Muscle layer of duodenum (tissue), 2 donors: ENCODE data around the gene LPP.

Experiments used
- H3K27ac ChIP-seq: one replicate; pipeline ENCODE4 v1.7.0; 2013; ENCODE audit warnings: mild to moderate bottlenecking, low read length
- H3K27me3 ChIP-seq: one replicate; pipeline ENCODE4 v1.7.0; 2013; ENCODE audit warnings: low read depth, mild to moderate bottlenecking, control low read depth, low read length
- H3K36me3 ChIP-seq, 2 donors: one replicate each; pipeline ENCODE4 v1.7.0; 2013; ENCODE audit warnings: low read length in 2 of 2, control low read depth in 1 of 2, mild to moderate bottlenecking in 1 of 2; ENCODE audit not compliant: insufficient read depth in 2 of 2, control insufficient read depth in 1 of 2
- H3K4me1 ChIP-seq, 2 donors: one replicate each; pipeline ENCODE4 v1.7.0; 2013; ENCODE audit warnings: low read length in 2 of 2, mild to moderate bottlenecking in 2 of 2, control low read depth in 1 of 2, moderate library complexity in 1 of 2; ENCODE audit not compliant: insufficient read depth in 2 of 2, control insufficient read depth in 1 of 2
- H3K4me3 ChIP-seq, 2 donors: one replicate each; pipeline ENCODE4 v1.7.0; 2013; ENCODE audit warnings: low read length in 2 of 2, low read depth in 1 of 2, mild to moderate bottlenecking in 1 of 2
- H3K9me3 ChIP-seq, 2 donors: one replicate each; pipeline ENCODE4 v1.7.0; 2013; ENCODE audit warnings: low read length in 2 of 2, control low read depth in 1 of 2, mild to moderate bottlenecking in 1 of 2; ENCODE audit not compliant: control insufficient read depth in 1 of 2
- donor health status: healthy.

The LPP gene

GRCh38 chr3:188526057-188526456 lies 372.1 kb downstream of the LPP start:
- no peaks in the 10 kb centered on the region for H3K27me3 ChIP-seq
- H3K4me3 ChIP-seq = no peak overlapping the region
- peaks cover 8 to 13% of the 10 kb centered on the region in 2 donors for H3K36me3 ChIP-seq
- peaks cover 4 to 19% of the 10 kb centered on the region in 2 donors for H3K4me1 ChIP-seq
- H3K27ac ChIP-seq = no peak overlapping the region
- no peaks in the 10 kb centered on the region for H3K9me3 ChIP-seq

GRCh38 chr3:188527389-188527788 lies 373.4 kb downstream of the LPP start:
- Histone ChIP-seq H3K36me3 (peaks cover 8 to 13% of the 10 kb centered on the region in 2 donors), H3K4me1 (peaks cover 4 to 19% of the 10 kb centered on the region in 2 donors), H3K4me3 (no peak overlapping the region), H3K27me3 (no peaks in the 10 kb centered on the region), H3K9me3 (no peaks in the 10 kb centered on the region), H3K27ac (no peak overlapping the region)

GRCh38 chr3:188528396-188528795 lies 374.4 kb downstream of the LPP start:
- H3K27me3 ChIP-seq = no peaks in the 10 kb centered on the region
- H3K36me3 ChIP-seq = peaks cover 8 to 13% of the 10 kb centered on the region in 2 donors
- no peak overlapping the region for H3K27ac ChIP-seq
- no peak overlapping the region for H3K4me3 ChIP-seq
- no peaks in the 10 kb centered on the region for H3K9me3 ChIP-seq
- H3K4me1 ChIP-seq = peaks cover 1 to 28% of the 10 kb centered on the region in 2 donors

GRCh38 chr3:188529228-188529627 lies 375.3 kb downstream of the LPP start:
- H3K36me3 ChIP-seq = peaks cover 8 to 13% of the 10 kb centered on the region in 2 donors
- H3K4me1 ChIP-seq = peaks cover 0 to 31% of the 10 kb centered on the region in 2 donors

GRCh38 chr3:188530226-188530625 lies 376.3 kb downstream of the LPP start:
- H3K36me3 ChIP-seq = peaks cover 4 to 12% of the 10 kb centered on the region in 2 donors
- H3K4me1 ChIP-seq = peaks cover 0 to 31% of the 10 kb centered on the region in 2 donors
- H3K9me3 ChIP-seq = no peaks in the 10 kb centered on the region
- no peaks in the 10 kb centered on the region for H3K27me3 ChIP-seq
- H3K27ac ChIP-seq = no peak overlapping the region
- no peak overlapping the region for H3K4me3 ChIP-seq

More at GRCh38 chr3:188529228-188529627, 375.3 kb downstream of the LPP start:
- Histone ChIP-seq H3K27ac (no peak overlapping the region), H3K9me3 (no peaks in the 10 kb centered on the region), H3K4me3 (no peak overlapping the region), H3K27me3 (no peaks in the 10 kb centered on the region)

GRCh38 chr3:188531210-188531609 lies 377.3 kb downstream of the LPP start:
- H3K36me3 ChIP-seq = peaks cover 0 to 5% of the 10 kb centered on the region in 2 donors

GRCh38 chr3:188533172-188533571 lies 379.2 kb downstream of the LPP start:
- H3K4me3 ChIP-seq = no peak overlapping the region
- H3K36me3 ChIP-seq = no peaks in the 10 kb centered on the region
- H3K4me1 ChIP-seq = peaks cover 0 to 23% of the 10 kb centered on the region in 2 donors
- H3K9me3 ChIP-seq = no peaks in the 10 kb centered on the region
- H3K27me3 ChIP-seq = no peaks in the 10 kb centered on the region
- no peak overlapping the region for H3K27ac ChIP-seq

More at GRCh38 chr3:188531210-188531609, 377.3 kb downstream of the LPP start:
- Histone ChIP-seq H3K27ac (no peak overlapping the region), H3K4me3 (no peak overlapping the region), H3K4me1 (peaks cover 0 to 25% of the 10 kb centered on the region in 2 donors), H3K27me3 (no peaks in the 10 kb centered on the region), H3K9me3 (no peaks in the 10 kb centered on the region)

- no peaks in the 10 kb centered on the region for H3K9me3 ChIP-seq
- no peaks in the 10 kb centered on the region for H3K27me3 ChIP-seq
- H3K36me3 ChIP-seq = no peaks in the 10 kb centered on the region
- H3K4me3 ChIP-seq = no peak overlapping the region
- no peak overlapping the region for H3K27ac ChIP-seq
- peaks cover 0 to 18% of the 10 kb centered on the region in 2 donors for H3K4me1 ChIP-seq
Observed at GRCh38 chr3:188533612-188534357, 379.8 kb downstream of the LPP start.

GRCh38 chr3:188534633-188535032 lies 380.7 kb downstream of the LPP start:
- Histone ChIP-seq H3K4me3 (no peak overlapping the region), H3K9me3 (no peaks in the 10 kb centered on the region), H3K27ac (no peak overlapping the region), H3K36me3 (no peaks in the 10 kb centered on the region), H3K4me1 (peaks cover 0 to 13% of the 10 kb centered on the region in 2 donors), H3K27me3 (no peaks in the 10 kb centered on the region)

- Histone ChIP-seq H3K27me3 (no peaks in the 10 kb centered on the region), H3K4me1 (peaks cover 0 to 11% of the 10 kb centered on the region in 2 donors), H3K36me3 (no peaks in the 10 kb centered on the region), H3K4me3 (no peak overlapping the region), H3K27ac (no peak overlapping the region), H3K9me3 (no peaks in the 10 kb centered on the region)
Observed at GRCh38 chr3:188537606-188538005, 383.6 kb downstream of the LPP start.

GRCh38 chr3:188539037-188539436 lies 385.1 kb downstream of the LPP start:
- Histone ChIP-seq H3K27ac (no peak overlapping the region), H3K9me3 (no peaks in the 10 kb centered on the region), H3K36me3 (no peaks in the 10 kb centered on the region), H3K4me1 (peaks cover 0 to under 1% of the 10 kb centered on the region in 2 donors), H3K4me3 (no peak overlapping the region), H3K27me3 (no peaks in the 10 kb centered on the region)
